ENCODE data around the gene PLXNB1. TPM values are rescaled to one million over a fixed set of nuclear protein-coding genes. Genes with fewer than 3 reads are reported as not detected.
A peak's percentile ranks its signal among the peaks of the same experiment; 100 is the strongest.

Gene PLXNB1
- total RNA-seq, 1 donor from 2014 or later = 160 TPM

- Histone ChIP-seq H3K4me3 (no peak overlapping the region), H3K27ac (peak overlapping the region; percentile 89 to 91), H3K4me1 (peaks cover 24 to 28% of the 10 kb centered on the region in 2 donors), H3K9me3 (no peaks in the 10 kb centered on the region), H3K27me3 (no peaks in the 10 kb centered on the region), H3K36me3 (peaks cover 60 to 81% of the 10 kb centered on the region in 2 donors)
- no peak for DNase-seq (ENCODE audit: low spot score in 2 of 2)
- intact Hi-C loops (cut with DNase I) = no loop called here
- no peak for TF ChIP-seq CTCF (IDR thresholded peaks at IDR 0.05)
These were observed 23.1 kb downstream of the PLXNB1 start for GRCh38 chr3:48406443-48407431.

- Histone ChIP-seq H3K27ac (peak overlapping the region; percentile 89 to 91), H3K9me3 (no peaks in the 10 kb centered on the region), H3K4me1 (peaks cover 29 to 34% of the 10 kb centered on the region in 2 donors), H3K36me3 (peaks cover 52 to 73% of the 10 kb centered on the region in 2 donors), H3K4me3 (no peak overlapping the region), H3K27me3 (no peaks in the 10 kb centered on the region)
- no peak for TF ChIP-seq CTCF (IDR thresholded peaks at IDR 0.05)
- intact Hi-C loops (cut with DNase I) = no loop called here
- peak in 1 of 2 donors; percentile 51 for DNase-seq (ENCODE audit: low spot score in 2 of 2)
These were observed 23.9 kb downstream of the PLXNB1 start for GRCh38 chr3:48405971-48406370.

- Histone ChIP-seq H3K4me1 (peaks cover 29 to 34% of the 10 kb centered on the region in 2 donors), H3K27me3 (no peaks in the 10 kb centered on the region), H3K9me3 (no peaks in the 10 kb centered on the region), H3K4me3 (no peak overlapping the region), H3K27ac (peak overlapping the region; percentile 89 to 91), H3K36me3 (peaks cover 47 to 67% of the 10 kb centered on the region in 2 donors)
- TF ChIP-seq CTCF (IDR thresholded peaks at IDR 0.05) = no peak
- intact Hi-C loops (cut with DNase I) = no loop called here
- peak in 1 of 2 donors; percentile 60 for DNase-seq (ENCODE audit: low spot score in 2 of 2)
These were observed 24.5 kb downstream of the PLXNB1 start for GRCh38 chr3:48405343-48405881.

GRCh38 chr3:48404440-48405342 is 25.2 kb downstream of the PLXNB1 start:
- TF ChIP-seq CTCF (IDR thresholded peaks at IDR 0.05) = no peak
- intact Hi-C loops (cut with DNase I) = loop anchor here (5.0 kb wide), 1 partner anchor 98 kb away; the partner anchor contains the start of gene SHISA5
- H3K4me1 ChIP-seq = peaks cover 29 to 34% of the 10 kb centered on the region in 2 donors
- H3K27me3 ChIP-seq = no peaks in the 10 kb centered on the region
- peaks cover 40 to 60% of the 10 kb centered on the region in 2 donors for H3K36me3 ChIP-seq
- DNase-seq (ENCODE audit: low spot score in 2 of 2) = peak in 1 of 2 donors; percentile 85
- H3K4me3 ChIP-seq = no peak overlapping the region
- H3K9me3 ChIP-seq = no peaks in the 10 kb centered on the region
- peak overlapping the region; percentile 89 to 91 for H3K27ac ChIP-seq

Measured in ascending aorta (tissue), 2 donors.